ENCODE data around the gene SESTD1. TPM values are rescaled to one million over a fixed set of nuclear protein-coding genes. Genes with fewer than 3 reads are reported as not detected.
A peak's percentile ranks its signal among the peaks of the same experiment; 100 is the strongest.
"Not testable (repeated sequence)": the region's sequence is repeated elsewhere in the genome, so short reads cannot be mapped to it uniquely, and the experiment has no call there.

Gene SESTD1
- total RNA-seq, 1 donor from 2014 or later, result 27.0 TPM

DNA sequence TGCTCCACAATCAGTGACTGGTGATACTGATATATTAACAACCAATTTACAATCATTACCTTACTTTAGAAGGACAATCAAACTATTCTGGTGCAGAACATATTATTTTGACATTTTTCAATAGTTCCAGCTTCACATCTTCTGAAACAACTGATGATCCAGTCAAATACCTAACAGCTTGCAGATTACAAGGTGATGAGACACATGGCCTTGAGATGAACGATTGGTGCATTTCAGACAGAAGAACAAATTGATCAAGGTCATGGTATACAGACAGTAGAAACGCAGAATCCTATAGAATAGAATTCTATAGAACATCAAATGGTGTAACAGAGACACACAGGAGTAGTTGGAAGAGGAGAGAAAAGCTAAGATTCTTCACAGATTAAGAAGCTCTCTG lies 24.8 kb downstream of the SESTD1 start:
- DNase-seq (ENCODE audit: low read depth in 2 of 2), result no peak

DNA sequence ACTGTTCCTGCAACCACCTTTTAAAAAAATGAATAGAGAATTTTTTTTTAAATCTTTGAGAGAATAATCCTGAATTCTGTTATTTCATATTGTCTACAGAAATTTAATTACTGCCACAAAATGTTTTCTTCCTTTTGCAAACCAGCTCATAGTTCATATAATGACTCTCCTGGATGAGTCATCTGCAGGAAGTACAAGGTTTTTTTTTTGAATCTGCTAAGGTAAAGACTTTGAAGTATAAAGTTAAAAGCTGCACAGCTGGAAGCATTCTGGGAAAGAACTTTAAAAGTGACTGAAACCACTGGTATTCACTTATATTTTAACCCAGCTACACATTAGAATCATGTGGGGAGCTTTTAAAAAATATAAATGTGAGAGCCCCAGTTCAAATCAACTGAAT lies 25.4 kb downstream of the SESTD1 start:
- DNase-seq (ENCODE audit: low read depth in 2 of 2), result peak in 1 of 2 donors; percentile 66

DNA sequence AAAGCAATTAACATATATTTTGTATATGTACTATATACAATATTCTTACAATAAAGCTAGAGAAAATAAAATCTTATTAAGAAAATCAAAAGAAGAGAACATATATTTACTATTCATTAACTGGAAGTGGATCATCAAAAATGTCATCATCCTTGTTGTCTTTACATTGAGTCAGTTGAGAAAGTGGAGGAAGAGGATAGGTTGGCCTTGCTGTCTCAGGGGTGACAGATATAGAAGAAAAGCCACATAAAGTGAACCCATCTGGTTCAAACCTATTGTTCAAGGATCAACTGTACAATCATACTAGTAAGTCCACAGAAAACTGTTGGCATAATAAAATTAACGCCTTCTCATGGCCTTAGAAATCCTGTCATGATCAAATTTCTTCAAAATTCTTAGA lies 26.6 kb downstream of the SESTD1 start:
- DNase-seq (ENCODE audit: low read depth in 2 of 2), result no peak

- no peak for DNase-seq (ENCODE audit: low read depth in 2 of 2)
Observed at GRCh38 chr2:179237209-179237946, 27.3 kb downstream of the SESTD1 start.

GRCh38 chr2:179235463-179236108 lies 29.0 kb downstream of the SESTD1 start:
- peak; percentile 40 to 42 for DNase-seq (ENCODE audit: low read depth in 2 of 2)

- no peak for DNase-seq (ENCODE audit: low read depth in 2 of 2)
Observed at GRCh38 chr2:179234658-179235240, 29.9 kb downstream of the SESTD1 start.

- DNase-seq (ENCODE audit: low read depth in 2 of 2), result no peak
Observed at GRCh38 chr2:179233626-179234430, 30.8 kb downstream of the SESTD1 start.

- no peak for DNase-seq (ENCODE audit: low read depth in 2 of 2)
Observed at GRCh38 chr2:179233083-179233490, 31.5 kb downstream of the SESTD1 start.

DNA sequence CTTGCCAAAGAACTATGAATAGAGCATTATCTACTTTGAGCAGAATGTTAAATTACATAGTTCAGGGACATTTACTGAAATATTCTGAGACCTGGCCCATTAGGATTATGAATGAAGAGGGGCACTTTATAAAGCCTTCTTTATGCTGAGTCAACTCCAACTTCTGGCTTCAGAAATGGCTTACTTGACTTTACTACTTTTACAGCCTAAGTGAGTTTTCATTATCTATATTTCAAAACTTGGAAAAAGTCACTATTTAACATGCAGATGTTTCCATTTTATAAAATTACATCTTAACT lies 37.7 kb downstream of the SESTD1 start:
- no peak for DNase-seq (ENCODE audit: low read depth in 2 of 2)

- peak in 1 of 2 donors; percentile 41 for DNase-seq (ENCODE audit: low read depth in 2 of 2)
Observed at GRCh38 chr2:179226203-179226960, 38.2 kb downstream of the SESTD1 start.

- no peak for DNase-seq (ENCODE audit: low read depth in 2 of 2)
Observed at GRCh38 chr2:179224361-179224760, 40.3 kb downstream of the SESTD1 start.

DNA sequence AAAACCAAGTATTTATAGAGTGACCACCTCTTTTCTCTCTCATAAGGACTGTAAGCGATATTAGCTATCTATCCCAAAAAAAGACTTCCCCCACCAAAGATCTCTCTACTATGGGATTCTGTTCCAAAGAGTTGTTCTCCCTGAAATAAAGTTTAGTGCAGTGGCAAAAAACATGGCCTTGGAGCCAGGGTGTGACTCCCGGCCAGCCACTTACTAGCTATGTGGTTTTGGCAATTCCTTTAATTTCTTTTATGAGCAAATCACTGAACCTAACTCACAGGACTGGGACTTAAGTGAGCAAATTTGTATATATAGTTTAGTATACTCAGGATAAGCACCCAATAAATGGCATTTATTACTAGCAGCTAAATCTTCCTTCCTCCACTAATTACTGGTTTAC lies 42.6 kb downstream of the SESTD1 start:
- DNase-seq (ENCODE audit: low read depth in 2 of 2), result no peak

- peak; percentile 70 to 88 for DNase-seq (ENCODE audit: low read depth in 2 of 2)
Observed at GRCh38 chr2:179218848-179219594, 45.6 kb downstream of the SESTD1 start.

GRCh38 chr2:179214671-179215070 lies 50.0 kb downstream of the SESTD1 start:
- DNase-seq (ENCODE audit: low read depth in 2 of 2), result not testable (repeated sequence)

GRCh38 chr2:179211355-179211754 lies 53.3 kb downstream of the SESTD1 start:
- DNase-seq (ENCODE audit: low read depth in 2 of 2), result no peak

GRCh38 chr2:179208277-179208676 lies 56.4 kb downstream of the SESTD1 start:
- not testable (repeated sequence) for DNase-seq (ENCODE audit: low read depth in 2 of 2)

DNA sequence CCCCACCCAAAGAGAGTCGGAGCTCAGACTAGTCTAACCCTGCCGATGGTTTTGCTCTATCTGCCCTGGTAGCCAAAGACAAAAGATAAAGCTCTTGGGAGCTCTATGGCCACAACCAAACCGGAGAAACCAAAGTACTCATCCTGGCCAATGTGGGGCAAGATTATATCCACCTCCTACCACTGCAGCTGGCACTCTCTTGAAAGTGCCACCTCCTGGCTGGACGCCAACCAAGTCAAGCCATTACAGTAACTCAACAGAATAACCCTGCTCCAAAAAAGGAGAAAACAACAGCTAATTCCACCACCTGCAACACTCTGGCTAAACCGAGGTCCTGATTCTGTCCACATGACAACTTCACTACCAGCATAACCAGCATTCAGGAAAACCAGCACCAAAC lies 57.6 kb downstream of the SESTD1 start:
- DNase-seq (ENCODE audit: low read depth in 2 of 2), result no peak

DNA sequence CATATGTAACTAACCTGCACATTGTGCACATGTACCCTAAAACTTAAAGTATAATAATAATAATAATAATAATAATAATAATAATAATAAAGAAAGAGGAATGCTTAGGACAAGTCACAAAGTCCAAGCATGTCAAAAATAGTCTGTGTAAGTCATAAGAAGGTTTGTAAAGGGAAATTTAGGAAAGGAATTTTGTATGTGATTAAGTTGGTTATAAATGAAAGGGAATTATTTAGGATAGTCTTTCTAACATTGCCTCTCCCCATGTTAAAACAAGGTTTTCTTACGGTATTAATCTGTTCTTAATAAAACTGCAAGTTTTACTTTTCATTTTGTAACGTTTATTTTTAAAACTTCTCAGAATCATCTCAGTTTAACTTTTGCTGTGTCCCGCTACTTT lies 62.8 kb downstream of the SESTD1 start:
- peak in 1 of 2 donors; percentile 11 for DNase-seq (ENCODE audit: low read depth in 2 of 2)

DNA sequence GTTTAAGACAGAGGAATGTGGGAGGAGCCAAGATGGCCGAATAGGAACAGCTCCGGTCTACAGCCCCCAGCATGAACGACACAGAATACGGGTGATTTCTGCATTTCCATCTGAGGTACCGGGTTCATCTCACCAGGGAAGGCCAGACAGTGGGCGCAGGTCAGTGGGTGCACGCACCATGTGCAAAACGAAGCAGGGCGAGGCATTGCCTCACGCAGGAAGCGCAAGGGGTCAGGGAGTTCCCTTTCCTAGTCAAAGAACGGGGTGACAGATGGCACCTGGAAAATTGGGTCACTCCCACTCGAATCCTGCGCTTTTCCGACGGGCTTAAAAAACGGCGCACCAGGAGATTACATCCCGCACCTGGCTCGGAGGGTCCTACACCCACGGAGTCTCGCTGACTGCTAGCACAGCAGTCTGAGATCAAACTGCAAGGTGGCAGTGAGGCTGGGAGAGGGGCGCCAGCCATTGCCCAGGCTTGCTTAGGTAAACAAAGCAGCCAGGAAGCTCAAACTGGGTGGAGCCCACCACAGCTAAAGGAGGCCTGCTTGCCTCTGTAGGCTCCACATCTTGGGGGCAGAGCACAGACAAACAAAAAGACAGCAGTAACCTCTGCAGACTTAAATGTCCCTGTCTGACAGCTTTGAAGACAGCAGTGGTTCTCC lies 68.6 kb downstream of the SESTD1 start:
- DNase-seq (ENCODE audit: low read depth in 2 of 2), result not testable (repeated sequence)

- no peak for DNase-seq (ENCODE audit: low read depth in 2 of 2)
Observed at GRCh38 chr2:179195141-179195540, 69.5 kb downstream of the SESTD1 start.
